Gastroesophageal sphincter (tissue), 3 donors: Measurements from ENCODE around the gene LAMC2.

ENCODE experiments used
- POLR2A ChIP-seq, 2 donors: fragments of 450-650 bp; IDR thresholded peaks; one replicate each; pipeline ENCODE4 v1.6.1; 2017; ENCODE audit warnings: antibody characterized with exemption in 2 of 2, mild to moderate bottlenecking in 2 of 2, moderate library complexity in 1 of 2
- POLR2AphosphoS5 ChIP-seq: sonication (generic); formaldehyde crosslinking; IDR thresholded peaks from one replicate; pipeline ENCODE4 v1.6.1; 2017; ENCODE audit warnings: antibody characterized with exemption
- TF ChIP-seq, protein P1 (sequence below), 4 experiments: fragments of 200-600 bp in 2 of 4; fragments of 450-650 bp in 2 of 4; sonication (generic) in 1 of 4; IDR thresholded peaks; one replicate each; pipeline ENCODE4 v1.5.1; 2017 to 2019; ENCODE audit warnings: antibody characterized with exemption in 4 of 4, mild to moderate bottlenecking in 2 of 4, moderate library complexity in 2 of 4

DNA sequence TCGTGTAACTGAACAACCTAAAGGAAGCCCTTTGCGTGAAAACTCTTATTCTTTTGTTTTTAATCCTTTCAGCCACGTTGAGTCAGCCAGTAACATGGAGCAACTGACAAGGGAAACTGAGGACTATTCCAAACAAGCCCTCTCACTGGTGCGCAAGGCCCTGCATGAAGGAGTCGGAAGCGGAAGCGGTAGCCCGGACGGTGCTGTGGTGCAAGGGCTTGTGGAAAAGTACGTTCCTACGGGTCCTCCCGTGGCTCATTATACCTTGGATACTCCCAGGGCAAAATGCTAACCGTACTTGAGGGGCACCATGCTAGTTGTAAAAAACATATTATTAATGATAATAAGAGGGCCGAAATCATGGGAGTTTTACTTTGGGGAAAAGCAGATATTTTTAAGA, 49.4 kb downstream of the LAMC2 start:
- TF ChIP-seq, protein P1, sequence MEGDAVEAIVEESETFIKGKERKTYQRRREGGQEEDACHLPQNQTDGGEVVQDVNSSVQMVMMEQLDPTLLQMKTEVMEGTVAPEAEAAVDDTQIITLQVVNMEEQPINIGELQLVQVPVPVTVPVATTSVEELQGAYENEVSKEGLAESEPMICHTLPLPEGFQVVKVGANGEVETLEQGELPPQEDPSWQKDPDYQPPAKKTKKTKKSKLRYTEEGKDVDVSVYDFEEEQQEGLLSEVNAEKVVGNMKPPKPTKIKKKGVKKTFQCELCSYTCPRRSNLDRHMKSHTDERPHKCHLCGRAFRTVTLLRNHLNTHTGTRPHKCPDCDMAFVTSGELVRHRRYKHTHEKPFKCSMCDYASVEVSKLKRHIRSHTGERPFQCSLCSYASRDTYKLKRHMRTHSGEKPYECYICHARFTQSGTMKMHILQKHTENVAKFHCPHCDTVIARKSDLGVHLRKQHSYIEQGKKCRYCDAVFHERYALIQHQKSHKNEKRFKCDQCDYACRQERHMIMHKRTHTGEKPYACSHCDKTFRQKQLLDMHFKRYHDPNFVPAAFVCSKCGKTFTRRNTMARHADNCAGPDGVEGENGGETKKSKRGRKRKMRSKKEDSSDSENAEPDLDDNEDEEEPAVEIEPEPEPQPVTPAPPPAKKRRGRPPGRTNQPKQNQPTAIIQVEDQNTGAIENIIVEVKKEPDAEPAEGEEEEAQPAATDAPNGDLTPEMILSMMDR (IDR thresholded peaks at IDR 0.05), result no peak
- TF ChIP-seq POLR2AphosphoS5 (no peak), POLR2A (IDR thresholded peaks at IDR 0.05) (no peak)
